ENCODE results near the gene TMEM72. TPM values are rescaled to one million over a fixed set of nuclear protein-coding genes. Genes with fewer than 3 reads are reported as not detected.

Gene TMEM72
- total RNA-seq, 1 donor from 2014 or later: not detected

DNA sequence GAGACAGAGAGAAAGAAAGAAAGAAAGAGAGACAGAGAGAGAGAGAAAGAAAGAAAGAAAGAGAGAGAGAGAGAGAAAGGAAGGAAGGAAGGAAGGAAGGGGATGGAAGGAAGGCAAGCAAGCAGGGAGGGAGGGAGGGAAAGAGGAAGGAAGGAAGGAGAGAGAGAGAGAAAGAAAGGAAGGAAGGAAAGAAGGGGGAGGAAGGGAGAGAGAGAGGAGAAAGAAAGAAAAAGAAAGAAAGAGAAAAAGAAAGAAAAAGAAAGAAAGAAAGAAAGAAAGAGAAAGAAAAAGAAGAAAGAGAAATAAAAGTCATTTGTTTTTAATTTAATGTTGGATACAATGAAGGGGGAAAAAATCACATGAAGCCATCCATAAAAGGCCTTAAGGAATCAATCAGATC is 43.8 kb downstream of the TMEM72 start:
- intact Hi-C loops (cut with micrococcal nuclease): no loop called here
- no peak for ATAC-seq (ENCODE audit: low read depth)

DNA sequence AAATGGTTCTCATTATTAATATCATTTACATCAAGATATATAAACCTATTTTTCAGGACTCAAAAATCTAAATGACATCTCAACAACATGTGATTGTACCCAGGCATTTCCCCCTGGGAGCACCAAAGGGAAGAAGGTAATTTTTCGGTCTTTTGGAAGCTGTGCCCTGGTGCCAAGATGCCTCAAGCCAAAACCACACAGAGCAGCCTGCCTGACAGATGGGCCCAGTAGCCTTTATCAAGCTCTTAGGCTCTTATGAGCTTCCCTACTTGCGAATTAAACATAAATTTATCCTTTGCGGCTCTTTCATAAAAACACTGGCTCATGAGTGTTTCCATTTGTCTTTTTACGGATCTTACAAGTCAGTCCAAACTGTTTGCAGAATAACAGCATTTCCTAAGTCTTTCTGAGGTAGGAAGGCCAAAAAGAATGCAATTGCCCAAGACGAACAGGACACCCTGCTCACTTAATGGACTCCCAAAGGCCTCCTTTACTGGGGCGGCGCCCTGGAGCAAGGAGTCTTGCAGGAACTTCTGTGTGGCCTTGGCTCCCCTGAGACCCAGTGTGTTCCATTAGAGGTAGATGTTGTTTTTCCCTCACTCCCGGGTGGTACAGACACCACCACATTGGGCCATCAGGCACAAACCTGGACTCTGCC is 44.4 kb downstream of the TMEM72 start:
- peaks cover 28% of the 10 kb centered on the region for H3K4me1 Mint-ChIP-seq

More for the DNA sequence above, 43.8 kb downstream of the TMEM72 start:
- peaks cover 29% of the 10 kb centered on the region for H3K4me1 Mint-ChIP-seq
- DNase-seq: no peak
- POLR2A ChIA-PET: no interaction called here
- TF ChIP-seq, protein P1, sequence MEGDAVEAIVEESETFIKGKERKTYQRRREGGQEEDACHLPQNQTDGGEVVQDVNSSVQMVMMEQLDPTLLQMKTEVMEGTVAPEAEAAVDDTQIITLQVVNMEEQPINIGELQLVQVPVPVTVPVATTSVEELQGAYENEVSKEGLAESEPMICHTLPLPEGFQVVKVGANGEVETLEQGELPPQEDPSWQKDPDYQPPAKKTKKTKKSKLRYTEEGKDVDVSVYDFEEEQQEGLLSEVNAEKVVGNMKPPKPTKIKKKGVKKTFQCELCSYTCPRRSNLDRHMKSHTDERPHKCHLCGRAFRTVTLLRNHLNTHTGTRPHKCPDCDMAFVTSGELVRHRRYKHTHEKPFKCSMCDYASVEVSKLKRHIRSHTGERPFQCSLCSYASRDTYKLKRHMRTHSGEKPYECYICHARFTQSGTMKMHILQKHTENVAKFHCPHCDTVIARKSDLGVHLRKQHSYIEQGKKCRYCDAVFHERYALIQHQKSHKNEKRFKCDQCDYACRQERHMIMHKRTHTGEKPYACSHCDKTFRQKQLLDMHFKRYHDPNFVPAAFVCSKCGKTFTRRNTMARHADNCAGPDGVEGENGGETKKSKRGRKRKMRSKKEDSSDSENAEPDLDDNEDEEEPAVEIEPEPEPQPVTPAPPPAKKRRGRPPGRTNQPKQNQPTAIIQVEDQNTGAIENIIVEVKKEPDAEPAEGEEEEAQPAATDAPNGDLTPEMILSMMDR (IDR thresholded peaks at IDR 0.05): no peak
- CTCF ChIA-PET: no interaction called here
- H3K36me3 Mint-ChIP-seq (ENCODE audit: low read depth): peaks cover 18% of the 10 kb centered on the region
- H3K4me3 Mint-ChIP-seq: no peak overlapping the region
- H3K9me3 Mint-ChIP-seq: peaks cover 3% of the 10 kb centered on the region
- H3K27me3 Mint-ChIP-seq: no peaks in the 10 kb centered on the region
- no peak overlapping the region for H3K27ac Mint-ChIP-seq

DNA sequence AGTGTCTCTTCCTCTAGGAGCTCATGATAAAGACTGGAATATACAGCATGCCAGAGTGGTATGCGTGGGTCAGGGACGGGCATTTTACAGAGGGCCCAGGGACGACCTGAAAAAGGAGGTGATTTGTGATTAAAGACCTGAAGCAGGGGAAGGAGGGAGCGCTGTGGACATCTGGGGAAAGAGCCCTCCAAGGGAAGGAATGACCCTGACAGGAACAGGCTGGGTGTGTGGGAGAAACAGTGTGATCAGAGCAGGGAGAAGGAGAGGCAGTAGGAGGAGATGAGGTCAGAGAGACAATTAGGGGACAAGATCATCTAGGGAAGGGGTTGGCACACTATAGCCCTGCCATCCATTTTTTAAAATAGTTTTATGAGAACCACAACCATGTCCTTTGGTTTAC is 45.1 kb downstream of the TMEM72 start:
- intact Hi-C loops (cut with micrococcal nuclease): no loop called here
- Mint-ChIP-seq H3K4me1 (peaks cover 29% of the 10 kb centered on the region), H3K27me3 (no peaks in the 10 kb centered on the region), H3K36me3 (ENCODE audit: low read depth) (peaks cover 18% of the 10 kb centered on the region), H3K4me3 (no peak overlapping the region), H3K9me3 (peaks cover 3% of the 10 kb centered on the region), H3K27ac (no peak overlapping the region)
- TF ChIP-seq, protein P1 (IDR thresholded peaks at IDR 0.05): no peak
- no peak for ATAC-seq (ENCODE audit: low read depth)
- no peak for DNase-seq
- CTCF ChIA-PET: no interaction called here
- POLR2A ChIA-PET: no interaction called here

More for the DNA sequence above, 44.4 kb downstream of the TMEM72 start:
- H3K36me3 Mint-ChIP-seq (ENCODE audit: low read depth): peaks cover 18% of the 10 kb centered on the region
- H3K9me3 Mint-ChIP-seq: peaks cover 3% of the 10 kb centered on the region
- H3K27me3 Mint-ChIP-seq: no peaks in the 10 kb centered on the region
- no peak overlapping the region for H3K4me3 Mint-ChIP-seq
- H3K27ac Mint-ChIP-seq: no peak overlapping the region
- ATAC-seq (ENCODE audit: low read depth) (no peak), DNase-seq (no peak)
- TF ChIP-seq, protein P1 (IDR thresholded peaks at IDR 0.05): no peak
- CTCF ChIA-PET: no interaction called here
- POLR2A ChIA-PET: no interaction called here
- intact Hi-C loops (cut with micrococcal nuclease): no loop called here

DNA sequence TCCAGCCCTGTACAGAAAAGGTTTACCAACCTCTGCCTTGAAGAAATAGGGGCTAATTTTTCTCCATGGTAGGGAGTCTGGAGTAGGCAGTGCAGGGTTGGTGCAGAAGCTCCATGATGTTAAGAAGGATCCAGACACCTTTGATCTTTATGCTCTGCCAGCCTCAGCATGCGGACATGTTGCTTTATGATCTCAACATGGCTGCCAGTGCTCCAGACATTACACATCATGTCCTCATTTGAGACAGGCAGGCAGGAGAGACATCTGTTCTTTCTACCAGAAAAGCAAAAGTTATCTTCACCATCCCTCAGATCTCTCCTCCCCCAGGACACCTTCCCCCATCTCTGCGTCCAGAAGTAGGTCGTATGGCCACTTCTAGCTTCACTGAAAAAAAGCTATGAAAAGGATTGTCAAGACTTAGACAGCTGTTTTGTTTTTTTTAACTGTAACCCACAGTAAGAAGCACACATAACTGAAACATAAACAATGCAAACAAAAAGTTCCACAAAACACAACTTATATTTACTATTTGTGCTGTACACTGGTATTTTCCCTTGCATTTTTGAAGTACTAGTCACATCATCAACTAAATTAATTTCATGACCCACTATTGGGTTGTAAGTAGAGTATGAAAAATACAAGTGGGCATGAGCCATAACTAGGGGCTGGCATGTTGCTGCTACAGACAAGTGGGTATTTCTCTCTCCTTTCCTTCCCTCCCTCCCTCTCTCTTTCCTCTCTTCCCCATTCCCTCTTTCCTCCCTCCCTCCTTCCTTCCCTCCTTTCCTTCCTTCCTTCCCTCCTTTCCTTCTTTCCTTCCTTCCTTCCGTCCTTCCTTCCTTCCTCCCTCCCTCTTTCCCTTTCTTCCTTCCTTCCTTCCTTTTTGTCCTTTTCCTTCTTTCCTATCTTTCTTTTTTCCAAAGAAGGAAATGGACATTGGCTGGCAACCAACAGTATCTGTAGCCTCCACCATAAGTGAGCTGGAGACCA is 45.9 kb downstream of the TMEM72 start:
- Mint-ChIP-seq H3K4me1 (peaks cover 30% of the 10 kb centered on the region), H3K27me3 (no peaks in the 10 kb centered on the region), H3K27ac (no peak overlapping the region), H3K4me3 (no peak overlapping the region), H3K9me3 (peaks cover 3% of the 10 kb centered on the region), H3K36me3 (ENCODE audit: low read depth) (peaks cover 18% of the 10 kb centered on the region)
- DNase-seq (no peak), ATAC-seq (ENCODE audit: low read depth) (no peak)
- ChIA-PET POLR2A (interaction anchor here (1.5 kb wide), 1 partner anchor 10 kb away, joined by 6 read pairs; no protein-coding TSS in a partner anchor), CTCF (no interaction called here)
- intact Hi-C loops (cut with micrococcal nuclease): no loop called here
- TF ChIP-seq, protein P1 (IDR thresholded peaks at IDR 0.05): no peak

Measured in activated B cell treated with CpG ODN at 0.5 μM for 24 hours (primary cell).